Keratinocyte (primary cell): ENCODE measurements around the gene SFTPB.

Experiments used
- CTCF ChIP-seq, 3 experiments: IDR thresholded peaks in 1 of 3; conservative IDR thresholded peaks in 1 of 3; optimal IDR thresholded peaks in 1 of 3; 2 replicates in 2 of 3; 3 replicates in 1 of 3; pipeline versions ENCODE3 to v1.5.1; 2011; ENCODE audit warnings: low read length in 3 of 3, mild to moderate bottlenecking in 3 of 3, moderate library complexity in 2 of 3, control low read depth in 1 of 3, inconsistent platforms in 1 of 3; ENCODE audit not compliant: insufficient read depth in 2 of 3; ENCODE audit errors: extremely low read depth in 1 of 3
- EZH2 ChIP-seq: IDR thresholded peaks from one replicate; pipeline ENCODE4 v1.6.1; 2012; ENCODE audit warnings: inconsistent platforms, mild to moderate bottlenecking, low read length, moderate library complexity

GRCh38 chr2:85665264-85665937 is 2.6 kb downstream of the SFTPB start:
- TF ChIP-seq CTCF (optimal IDR thresholded peaks at IDR 0.05 in 1 of 3, IDR thresholded peaks at IDR 0.05 in 1 of 3, conservative IDR thresholded peaks at IDR 0.05 in 1 of 3; ENCODE audit: extremely low read depth in 1 of 3, insufficient read depth in 2 of 3, low read length in 3 of 3) (no peak), EZH2 (no peak)
